HepG2 (cell line): ENCODE results near the gene CR1L. TPM values are rescaled to one million over a fixed set of nuclear protein-coding genes. Genes with fewer than 3 reads are reported as not detected.

ENCODE experiments used
- ATAC-seq: fragments of 200-7000 bp; cut with Tn5 transposase; 3 replicates; pipeline ENCODE4 v1.9.1; 2020; ENCODE audit warnings: mild to moderate bottlenecking, moderate library complexity
- BruUV-seq: library from RNA; stranded (reverse); fragments of 400-500 nt; replicated peaks from 2 replicates; lab custom pipeline; 2021; lab: Mats Ljungman, UMichigan
- CTCF ChIA-PET: fragments of 300-600 bp; formaldehyde crosslinking; extraction: SDS; loops from one replicate; lab custom pipeline; 2021; ENCODE audit warnings: low total read pairs, inconsistent platforms, low intra/inter-chr PET ratio; lab: Yijun Ruan, JAX
- POLR2A ChIA-PET: fragments of 350-600 bp; sonication (Branson Sonifier 250); formaldehyde crosslinking; loops from one replicate; lab custom pipeline; 2020; ENCODE audit warnings: antibody characterized with exemption, inconsistent platforms; lab: Yijun Ruan, JAX
- DNase-seq: peaks from one replicate; pipeline ENCODE4 v3.0.0-alpha.2; 2015; ENCODE audit warnings: low spot score
- FAIRE-seq: peaks from 3 replicates; lab custom pipeline; 2011; peaks lifted over from hg19 to GRCh38; lab: Jason Lieb, UNC
- H2AFZ ChIP-seq: one replicate; pipeline ENCODE4 v1.6.1; 2011; ENCODE audit warnings: low read length, inconsistent platforms
- H3K27ac ChIP-seq: fragments of 300-600 bp; 3 replicates; pipeline ENCODE4 v1.8.0; 2011; ENCODE audit warnings: mixed run types, mild to moderate bottlenecking, mixed read lengths, low read length, inconsistent platforms; ENCODE audit not compliant: insufficient read depth; ENCODE audit errors: extremely low read length
- H3K27me3 ChIP-seq, 2 experiments: fragments of 200-600 bp in 1 of 2; 2 replicates in 1 of 2; 3 replicates in 1 of 2; pipeline versions ENCODE4 v1.6.0 to v1.8.0; 2011; ENCODE audit warnings: low read length in 2 of 2, mild to moderate bottlenecking in 2 of 2, moderate library complexity in 2 of 2, inconsistent platforms in 1 of 2; ENCODE audit not compliant: insufficient read depth in 2 of 2, control insufficient read depth in 1 of 2
- H3K36me3 ChIP-seq, 2 experiments: fragments of 200-600 bp in 1 of 2; replicated peaks in 1 of 2; 2 replicates in 1 of 2; 3 replicates in 1 of 2; pipeline versions ENCODE4 v1.5.1 to v1.8.0; 2011; ENCODE audit warnings: low read length in 2 of 2, inconsistent platforms in 1 of 2; ENCODE audit not compliant: insufficient read depth in 2 of 2, control insufficient read depth in 1 of 2
- H3K4me1 ChIP-seq: 2 replicates; pipeline ENCODE4 v1.5.1; 2012; ENCODE audit warnings: low read length, inconsistent platforms; ENCODE audit not compliant: insufficient read depth
- H3K4me2 ChIP-seq: 2 replicates; pipeline ENCODE4 v1.6.0; 2011; ENCODE audit warnings: low read depth, low read length, inconsistent platforms
- H3K4me3 ChIP-seq, 3 experiments: fragments of 200-600 bp in 1 of 3; sonication (generic), shearing (Covaris generic) in 1 of 3; replicated peaks in 1 of 3; 2 replicates each; pipeline ENCODE4 v1.5.1; 2011 to 2016; ENCODE audit warnings: low read length in 3 of 3, inconsistent platforms in 2 of 3, low read depth in 2 of 3, mild to moderate bottlenecking in 2 of 3, control low read depth in 1 of 3, mixed read lengths in 1 of 3; ENCODE audit not compliant: insufficient read depth in 1 of 3
- H3K79me2 ChIP-seq: one replicate; pipeline ENCODE4 v1.6.1; 2011; ENCODE audit warnings: low read length, inconsistent platforms; ENCODE audit not compliant: insufficient read depth
- H3K9ac ChIP-seq: 2 replicates; pipeline ENCODE4 v1.6.0; 2011; ENCODE audit warnings: mild to moderate bottlenecking, low read depth, low read length, inconsistent platforms; ENCODE audit not compliant: insufficient read depth
- H3K9me3 ChIP-seq: 2 replicates; pipeline ENCODE4 v1.5.1; 2012; ENCODE audit warnings: mild to moderate bottlenecking, low read length
- H4K20me1 ChIP-seq: 2 replicates; pipeline ENCODE4 v1.6.0; 2011; ENCODE audit warnings: inconsistent platforms, mild to moderate bottlenecking, low read length, moderate library complexity; ENCODE audit not compliant: insufficient read depth
- ARNT ChIP-seq: fragments of 450-650 bp; IDR thresholded peaks from 2 replicates; pipeline ENCODE4 v1.6.1; 2017
- ATF3 ChIP-seq: sonication (generic); formaldehyde crosslinking; IDR thresholded peaks from 2 replicates; pipeline ENCODE4 v1.4.0; 2020; ENCODE audit warnings: missing genetic modification reagents
- CREB1 ChIP-seq, 2 experiments: fragments of 450-650 bp in 1 of 2; IDR thresholded peaks; 2 replicates each; pipeline ENCODE4 v1.6.1; 2016 to 2017; ENCODE audit warnings: control low read depth in 1 of 2, mild to moderate bottlenecking in 1 of 2, missing compliant biosample characterization in 1 of 2, missing genetic modification characterization in 1 of 2
- CTCF ChIP-seq: sonication (generic); formaldehyde crosslinking; IDR thresholded peaks from 2 replicates; pipeline ENCODE4 v1.5.0; 2020; ENCODE audit warnings: mild to moderate bottlenecking, missing genetic modification reagents, moderate library complexity
- ESRRA ChIP-seq: sonication (generic); formaldehyde crosslinking; IDR thresholded peaks from 2 replicates; pipeline ENCODE4 v1.5.1; 2020; ENCODE audit warnings: mild to moderate bottlenecking, low read depth, missing genetic modification reagents
- FOXA3 ChIP-seq: IDR thresholded peaks from 2 replicates; pipeline ENCODE4 v1.6.1; 2016; ENCODE audit warnings: missing genetic modification reagents, missing compliant biosample characterization
- LBX2 ChIP-seq: sonication (generic); formaldehyde crosslinking; IDR thresholded peaks from 2 replicates; pipeline ENCODE4 v1.5.0; 2020; ENCODE audit warnings: missing genetic modification reagents, mild to moderate bottlenecking, borderline replicate concordance
- NR2F1 ChIP-seq, 2 experiments: fragments of 450-650 bp in 1 of 2; formaldehyde crosslinking in 1 of 2; IDR thresholded peaks; 2 replicates each; pipeline versions ENCODE4 v1.5.0 to v1.6.1; 2016 to 2020; ENCODE audit warnings: mild to moderate bottlenecking in 1 of 2, missing compliant biosample characterization in 1 of 2, missing genetic modification reagents in 1 of 2, moderate library complexity in 1 of 2
- RAD21 ChIP-seq: fragments of 450-650 bp; formaldehyde crosslinking; IDR thresholded peaks from 2 replicates; pipeline ENCODE4 v1.5.0; 2020; ENCODE audit warnings: mild to moderate bottlenecking
- SMC3 ChIP-seq: IDR thresholded peaks from 2 replicates; pipeline ENCODE4 v1.6.1; 2011; ENCODE audit warnings: low read length, improper control_type of control experiment
- STAG1 ChIP-seq: sonication (generic); formaldehyde crosslinking; IDR thresholded peaks from 2 replicates; pipeline ENCODE4 v1.4.0; 2020; ENCODE audit warnings: missing genetic modification reagents
- ZNF44 ChIP-seq: sonication (generic); formaldehyde crosslinking; IDR thresholded peaks from 2 replicates; pipeline ENCODE4 v1.5.1; 2020; ENCODE audit warnings: mild to moderate bottlenecking, missing genetic modification reagents
- ZNF574 ChIP-seq: sonication (generic); formaldehyde crosslinking; IDR thresholded peaks from 2 replicates; pipeline ENCODE4 v1.4.0; 2020; ENCODE audit warnings: missing genetic modification reagents
- WGBS: methylation state at CpG from one replicate; pipeline ENCODE4 v1.1.6; 2017; ENCODE audit warnings: low lambda C conversion rate; 5-methylcytosine and 5-hydroxymethylcytosine counted together
- in situ Hi-C: cut with HindIII; loops from 2 replicates; pipeline ENCODE4 v1.10.0; 2017; ENCODE audit warnings: low pct_unique_long_range_greater_than_20kb; ENCODE audit not compliant: extremely low pct_ligation_motif_present
- intact Hi-C: fragments of 100-400 bp; cut with micrococcal nuclease; formaldehyde crosslinking; loops from one replicate; pipeline ENCODE4 v1.10.0; 2022; ENCODE audit not compliant: unreplicated experiment
- polyA plus RNA-seq, 8 experiments: library from polyadenylated mRNA; depleted of rRNA in 3 of 8; stranded (reverse) in 7 of 8; unstranded in 1 of 8; fragments of >200 nt; fragmentation: Illumina TruSeq in 4 of 8; extraction: Trizol in 4 of 8; gene quantifications; 2 replicates each; pipeline versions ENCODE4 v1.2.1 to v1.2.3, GENCODE V29; 2011 to 2016; ENCODE audit warnings: low read depth in 4 of 8, missing spikeins in 1 of 8, mixed read lengths in 1 of 8; ENCODE audit not compliant: insufficient read depth in 1 of 8
- total RNA-seq, 5 experiments: library from RNA; depleted of rRNA; stranded (reverse); fragments of >200 nt; fragmentation: Illumina TruSeq; extraction: Trizol; gene quantifications; 2 replicates each; pipeline ENCODE4 v1.2.3, GENCODE V29; 2016; ENCODE audit warnings: low read depth in 1 of 5

Gene CR1L
- total and polyA plus RNA-seq, 2 of the 13 experiments (the other 11 are each of a cell fraction or from before 2014, with no cell fraction given): not detected

- H3K4me3 ChIP-seq: no peak overlapping the region
- no TSS peak for BruUV-seq
- no peaks in the 10 kb centered on the region for H3K4me1 ChIP-seq
- no peaks in the 10 kb centered on the region for H3K27me3 ChIP-seq
- H3K9me3 ChIP-seq: no peaks in the 10 kb centered on the region
- DNase-seq: peak; percentile 35
- H3K9ac ChIP-seq: no peak overlapping the region
- H3K36me3 ChIP-seq: no peaks in the 10 kb centered on the region
- peak; percentile 94 for ATAC-seq
- ChIA-PET CTCF (interaction anchor here (1.0 to 2.3 kb wide), 2 partner anchors 16 to 41 kb away, joined by 3 to 17 read pairs; no protein-coding TSS in a partner anchor), POLR2A (no interaction called here)
- intact Hi-C loops (loop anchor here (1.0 to 2.0 kb wide), 2 partner anchors 41 to 79 kb away; no protein-coding TSS in a partner anchor), in situ Hi-C loops (no loop called here)
- no peak overlapping the region for H3K27ac ChIP-seq
- H4K20me1 ChIP-seq: no peaks in the 10 kb centered on the region
- WGBS: 27% methylated on average over 6 of the region's 7 CpGs
- H3K4me2 ChIP-seq: no peak overlapping the region
- 0 out of 2 replicates have a peak, but pooled peaks have one; percentile 25 for TF ChIP-seq RAD21 (CRISPR knock-in tag)
- TF ChIP-seq ATF3 (CRISPR knock-in tag): no peak
- no peak for TF ChIP-seq FOXA3 (CRISPR knock-in tag)
- no peak for TF ChIP-seq ARNT
- TF ChIP-seq CTCF (CRISPR knock-in tag): peak; percentile 63
- TF ChIP-seq SMC3: peak; percentile 55
- TF ChIP-seq ESRRA (CRISPR knock-in tag): no peak
- peak; percentile 46 for TF ChIP-seq STAG1 (CRISPR knock-in tag)
- TF ChIP-seq LBX2 (CRISPR knock-in tag): no peak
- no peak for TF ChIP-seq NR2F1 (CRISPR knock-in tag; IDR thresholded peaks at IDR 0.05)
- no peak for TF ChIP-seq CREB1 (IDR thresholded peaks at IDR 0.05)
- no peak for TF ChIP-seq CREB1 (CRISPR knock-in tag; IDR thresholded peaks at IDR 0.05)
- no peak for TF ChIP-seq ZNF574 (CRISPR knock-in tag)
- TF ChIP-seq ZNF44 (CRISPR knock-in tag): no peak
- no peaks in the 10 kb centered on the region for H3K79me2 ChIP-seq
- no peak overlapping the region for H2AFZ ChIP-seq
- peak; percentile 66 for FAIRE-seq
Measured at GRCh38 chr1:207619871-207620542, 24.9 kb upstream of the CR1L start.
